DND-41 (cell line): ENCODE data around the gene CLCN6.

Source experiments
- CTCF ChIP-seq: IDR thresholded peaks from 2 replicates; pipeline ENCODE4 v1.5.1; 2012; ENCODE audit warnings: borderline replicate concordance, low read length, moderate library complexity, mild to moderate bottlenecking; ENCODE audit not compliant: poor library complexity, severe bottlenecking; ENCODE audit errors: extremely low read depth
- EZH2 ChIP-seq: IDR thresholded peaks from 3 replicates; pipeline ENCODE4 v1.6.1; 2012; ENCODE audit warnings: borderline replicate concordance, low read depth, mild to moderate bottlenecking, moderate library complexity, low read length, inconsistent platforms; ENCODE audit not compliant: severe bottlenecking

- TF ChIP-seq CTCF (no peak), EZH2 (no peak)
Observed at GRCh38 chr1:11788549-11789053, 17.4 kb upstream of the CLCN6 start.
